Urinary bladder (tissue), 4 donors: ENCODE data around the gene ESPL1. TPM values are rescaled to one million over a fixed set of nuclear protein-coding genes. Genes with fewer than 3 reads are reported as not detected.
"Not testable (repeated sequence)": the region's sequence is repeated elsewhere in the genome, so short reads cannot be mapped to it uniquely, and the experiment has no call there.

Source experiments
- DNase-seq: peaks from one replicate; pipeline ENCODE4 v3.0.0-alpha.2; 2015; ENCODE audit errors: extremely low spot score
- H3K27ac ChIP-seq: one replicate; pipeline ENCODE4 v1.5.1; 2013; ENCODE audit warnings: low read depth, mild to moderate bottlenecking, moderate library complexity
- H3K36me3 ChIP-seq: one replicate; pipeline ENCODE4 v1.6.1; 2013; ENCODE audit warnings: mild to moderate bottlenecking, moderate library complexity; ENCODE audit not compliant: insufficient read depth
- H3K4me1 ChIP-seq: one replicate; pipeline ENCODE4 v1.6.1; 2013; ENCODE audit warnings: mild to moderate bottlenecking, moderate library complexity; ENCODE audit not compliant: insufficient read depth
- H3K4me3 ChIP-seq: one replicate; pipeline ENCODE4 v1.5.1; 2013; ENCODE audit warnings: low read depth, low read length
- WGBS: extraction: QIAGEN DNeasy Blood & Tissue Kit; methylation state at CpG from one replicate; pipeline ENCODE4 v1.1.7; 2013; 5-methylcytosine and 5-hydroxymethylcytosine counted together
- polyA plus RNA-seq: library from polyadenylated mRNA; stranded (reverse); fragments of 200-250 nt; gene quantifications from one replicate; pipeline ENCODE4 v1.2.3, GENCODE V29; 2013
- total RNA-seq: library from RNA; depleted of rRNA; stranded (reverse); fragments of >200 nt; gene quantifications from one replicate; pipeline ENCODE4 v1.2.3, GENCODE V29; 2014
- donor health status: healthy with polysubstance abuse.
- donor health status: healthy.

The ESPL1 gene
- total and polyA plus RNA-seq, 2 donors = 0.33 to 4.5 TPM

GRCh38 chr12:53313996-53314395 lies 45.9 kb downstream of the ESPL1 start:
- no peak overlapping the region for H3K4me3 ChIP-seq
- H3K27ac ChIP-seq = no peak overlapping the region
- H3K4me1 ChIP-seq = no peaks in the 10 kb centered on the region
- no peak for DNase-seq
- H3K36me3 ChIP-seq = no peaks in the 10 kb centered on the region
- WGBS = 61% methylated on average over 3 of the region's 3 CpGs

GRCh38 chr12:53320352-53321195 lies 52.5 kb downstream of the ESPL1 start:
- DNase-seq = no peak
- H3K36me3 ChIP-seq = no peaks in the 10 kb centered on the region
- WGBS = 40% methylated on average over 10 of the region's 10 CpGs
- peak overlapping the region; percentile 73 for H3K27ac ChIP-seq
- peak overlapping the region; percentile 31 for H3K4me3 ChIP-seq
- no peaks in the 10 kb centered on the region for H3K4me1 ChIP-seq

DNA sequence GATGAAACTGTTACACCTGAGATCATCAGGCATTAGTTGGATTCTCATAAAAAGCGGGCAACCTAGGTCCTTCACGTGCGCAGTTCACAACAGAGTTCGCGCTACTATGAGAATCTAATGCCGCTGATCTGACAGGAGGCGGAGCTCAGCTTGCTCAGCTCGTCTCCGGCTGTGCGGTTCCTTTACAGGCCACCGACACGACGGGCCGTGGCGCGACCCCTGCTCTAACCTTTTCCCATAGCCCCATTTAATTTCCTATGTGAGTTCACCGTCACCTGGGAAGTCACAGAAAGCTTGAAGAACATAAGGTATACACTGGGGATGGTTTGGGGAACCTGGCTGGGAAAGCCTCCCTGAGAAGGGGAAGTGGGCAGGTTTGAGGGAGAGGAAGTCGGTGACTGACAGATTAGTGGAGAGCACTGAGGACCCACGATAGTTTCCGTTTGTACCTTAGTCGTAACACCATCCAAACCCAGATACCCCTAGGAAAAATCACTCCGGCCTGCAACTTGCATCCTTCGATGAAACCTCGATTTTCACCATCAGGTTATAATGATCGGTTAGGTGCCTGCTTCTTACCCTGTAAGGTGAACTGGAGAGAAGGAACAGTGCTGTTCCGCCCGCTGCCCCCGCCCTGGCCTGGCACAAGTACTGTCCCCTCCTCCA lies 56.1 kb downstream of the ESPL1 start:
- no peaks in the 10 kb centered on the region for H3K36me3 ChIP-seq
- WGBS = 25% methylated on average over 28 of the region's 28 CpGs
- no peak overlapping the region for H3K4me3 ChIP-seq
- H3K4me1 ChIP-seq = no peaks in the 10 kb centered on the region
- H3K27ac ChIP-seq = peak overlapping the region; percentile 64
- DNase-seq = no peak

GRCh38 chr12:53324779-53325510 lies 56.8 kb downstream of the ESPL1 start:
- Histone ChIP-seq H3K4me1 (no peaks in the 10 kb centered on the region), H3K36me3 (no peaks in the 10 kb centered on the region), H3K4me3 (peak overlapping the region; percentile 44), H3K27ac (peak overlapping the region; percentile 85)
- DNase-seq = peak; percentile 76
- under 1% methylated on average over 69 of the region's 69 CpGs for WGBS

- WGBS = 1% methylated on average over 50 of the region's 50 CpGs
- H3K27ac ChIP-seq = peak overlapping the region; percentile 85
- peak overlapping the region; percentile 44 for H3K4me3 ChIP-seq
- no peak for DNase-seq
- H3K36me3 ChIP-seq = no peaks in the 10 kb centered on the region
- no peaks in the 10 kb centered on the region for H3K4me1 ChIP-seq
Measured at GRCh38 chr12:53325511-53326061, 57.5 kb downstream of the ESPL1 start.

DNA sequence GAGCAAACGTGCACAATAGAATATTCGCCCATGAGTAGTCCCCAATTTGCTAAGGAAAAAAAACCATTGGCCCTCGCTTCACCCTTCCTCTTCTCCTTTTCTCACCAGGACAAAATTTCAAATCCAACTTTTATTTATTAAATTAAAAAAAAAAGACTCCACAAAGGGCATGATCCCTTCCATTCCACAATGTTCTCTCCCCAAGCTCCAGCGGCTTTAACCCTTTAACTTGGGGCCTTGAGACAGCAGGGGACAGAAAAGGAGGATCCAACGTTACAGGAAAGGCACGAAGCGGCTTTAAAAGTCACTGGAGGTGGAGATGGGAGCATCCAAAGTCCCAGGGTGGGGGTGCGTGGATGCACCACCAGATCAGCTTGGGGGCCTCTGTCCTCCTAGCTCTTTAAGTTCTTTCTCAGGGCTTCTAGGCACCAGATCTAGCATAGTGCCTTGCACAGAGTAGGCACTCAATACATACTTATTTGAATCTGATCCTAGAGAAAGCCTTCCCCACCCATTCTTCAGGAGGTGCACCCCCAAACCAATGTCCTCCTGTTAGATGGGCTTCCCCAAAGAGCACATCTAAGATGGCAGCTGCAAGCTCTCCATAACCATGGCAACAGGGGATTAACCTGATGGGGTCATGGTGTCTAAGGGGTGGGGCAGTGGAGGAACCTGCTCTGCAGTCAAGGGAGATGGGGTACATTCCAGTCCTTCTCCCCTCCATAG lies 58.5 kb downstream of the ESPL1 start:
- H3K4me3 ChIP-seq = no peak overlapping the region
- H3K27ac ChIP-seq = no peak overlapping the region
- WGBS = 82% methylated on average over 8 of the region's 8 CpGs
- no peak for DNase-seq
- no peaks in the 10 kb centered on the region for H3K36me3 ChIP-seq
- H3K4me1 ChIP-seq = no peaks in the 10 kb centered on the region

- Histone ChIP-seq H3K27ac (no peak overlapping the region), H3K4me3 (no peak overlapping the region), H3K36me3 (no peaks in the 10 kb centered on the region), H3K4me1 (no peaks in the 10 kb centered on the region)
- 88% methylated on average over 3 of the region's 3 CpGs for WGBS
- no peak for DNase-seq
Measured at GRCh38 chr12:53327435-53328042, 59.4 kb downstream of the ESPL1 start.

DNA sequence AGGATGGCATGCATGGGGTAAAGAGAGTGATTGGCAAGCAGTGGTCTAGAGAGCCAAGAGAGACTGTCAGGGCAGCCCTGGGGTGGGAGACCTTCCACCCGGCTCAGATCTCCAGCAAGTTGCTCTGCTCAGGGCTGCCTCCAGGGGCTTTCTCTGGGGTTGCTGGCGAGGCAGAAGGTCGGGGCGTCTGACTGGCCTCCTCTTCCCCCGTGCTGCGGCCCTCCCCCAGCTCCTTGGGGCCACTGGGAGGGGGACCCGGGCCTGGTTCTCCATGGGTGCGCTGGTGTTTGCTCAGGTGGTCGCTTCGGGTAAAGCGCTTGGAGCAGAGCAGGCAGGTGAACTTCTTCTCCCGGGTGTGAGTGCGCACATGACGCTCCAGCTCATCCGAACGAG lies 59.9 kb downstream of the ESPL1 start:
- H3K4me3 ChIP-seq = no peak overlapping the region
- 46% methylated on average over 16 of the region's 16 CpGs for WGBS
- no peak overlapping the region for H3K27ac ChIP-seq
- H3K36me3 ChIP-seq = no peaks in the 10 kb centered on the region
- no peaks in the 10 kb centered on the region for H3K4me1 ChIP-seq
- no peak for DNase-seq

GRCh38 chr12:53330671-53331070 lies 62.6 kb downstream of the ESPL1 start:
- Histone ChIP-seq H3K27ac (no peak overlapping the region), H3K4me3 (no peak overlapping the region), H3K4me1 (no peaks in the 10 kb centered on the region), H3K36me3 (no peaks in the 10 kb centered on the region)
- no peak for DNase-seq
- WGBS = 68% methylated on average over 5 of the region's 5 CpGs

GRCh38 chr12:53332339-53332738 lies 64.2 kb downstream of the ESPL1 start:
- H3K36me3 ChIP-seq, H3K4me3 ChIP-seq, DNase-seq, H3K27ac ChIP-seq, H3K4me1 ChIP-seq: not testable (repeated sequence)

DNA sequence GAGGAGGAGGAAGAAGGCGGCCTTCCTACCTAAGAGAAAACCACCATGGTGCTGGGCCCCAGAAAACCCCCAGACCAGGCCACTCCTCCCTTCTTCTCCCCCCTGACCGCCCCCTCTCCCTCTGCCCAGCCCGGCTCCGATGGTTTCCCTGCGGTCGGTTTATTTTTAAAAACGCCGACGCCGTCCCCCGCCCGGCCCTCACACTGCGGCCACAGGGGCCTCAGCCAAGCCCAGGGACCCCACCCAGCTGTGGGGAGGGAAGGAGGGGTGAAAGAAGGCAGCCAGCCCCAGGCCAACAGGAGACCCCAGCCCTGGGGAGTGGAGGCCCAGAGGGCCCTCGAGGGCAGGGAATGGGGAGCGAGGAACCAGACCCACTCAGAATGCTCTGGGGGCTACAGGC lies 64.6 kb downstream of the ESPL1 start:
- H3K4me1 ChIP-seq = no peaks in the 10 kb centered on the region
- H3K36me3 ChIP-seq = no peaks in the 10 kb centered on the region
- no peak overlapping the region for H3K27ac ChIP-seq
- H3K4me3 ChIP-seq = no peak overlapping the region
- no peak for DNase-seq
- 47% methylated on average over 15 of the region's 15 CpGs for WGBS

GRCh38 chr12:53333289-53333688 lies 65.2 kb downstream of the ESPL1 start:
- H3K27ac ChIP-seq = no peak overlapping the region
- DNase-seq = no peak
- no peak overlapping the region for H3K4me3 ChIP-seq
- WGBS = 84% methylated on average over 4 of the region's 4 CpGs
- no peaks in the 10 kb centered on the region for H3K36me3 ChIP-seq
- no peaks in the 10 kb centered on the region for H3K4me1 ChIP-seq

DNA sequence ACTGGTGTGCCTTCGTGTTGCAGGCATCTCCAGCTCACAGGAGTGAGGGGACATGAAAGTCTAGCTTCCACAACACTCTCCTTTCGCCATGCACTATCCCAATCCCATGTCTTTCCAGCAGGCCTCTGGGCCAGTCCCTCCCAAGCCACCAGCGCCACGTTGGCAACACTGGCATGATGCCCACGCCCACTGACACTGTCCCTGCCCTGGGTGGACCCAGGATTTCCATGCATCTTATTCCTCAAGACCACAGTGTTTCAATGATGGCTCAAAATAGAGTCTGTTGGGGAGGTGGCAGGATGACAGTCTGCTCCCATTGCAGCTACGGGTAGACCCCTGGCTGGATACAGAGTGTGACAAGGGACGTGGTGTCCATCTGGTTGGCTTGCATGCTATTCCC lies 65.7 kb downstream of the ESPL1 start:
- Histone ChIP-seq H3K27ac (no peak overlapping the region), H3K36me3 (no peaks in the 10 kb centered on the region), H3K4me1 (no peaks in the 10 kb centered on the region), H3K4me3 (no peak overlapping the region)
- 76% methylated on average over 7 of the region's 7 CpGs for WGBS
- no peak for DNase-seq
